GM19035 (cell line): Measurements from ENCODE around the gene ATP11A.

Source experiments
- ATAC-seq: cut with Tn5 transposase; IDR thresholded peaks from one replicate; pipeline ENCODE4 v1.9.1; 2021; ENCODE audit not compliant: unreplicated experiment

ATP11A gene

DNA sequence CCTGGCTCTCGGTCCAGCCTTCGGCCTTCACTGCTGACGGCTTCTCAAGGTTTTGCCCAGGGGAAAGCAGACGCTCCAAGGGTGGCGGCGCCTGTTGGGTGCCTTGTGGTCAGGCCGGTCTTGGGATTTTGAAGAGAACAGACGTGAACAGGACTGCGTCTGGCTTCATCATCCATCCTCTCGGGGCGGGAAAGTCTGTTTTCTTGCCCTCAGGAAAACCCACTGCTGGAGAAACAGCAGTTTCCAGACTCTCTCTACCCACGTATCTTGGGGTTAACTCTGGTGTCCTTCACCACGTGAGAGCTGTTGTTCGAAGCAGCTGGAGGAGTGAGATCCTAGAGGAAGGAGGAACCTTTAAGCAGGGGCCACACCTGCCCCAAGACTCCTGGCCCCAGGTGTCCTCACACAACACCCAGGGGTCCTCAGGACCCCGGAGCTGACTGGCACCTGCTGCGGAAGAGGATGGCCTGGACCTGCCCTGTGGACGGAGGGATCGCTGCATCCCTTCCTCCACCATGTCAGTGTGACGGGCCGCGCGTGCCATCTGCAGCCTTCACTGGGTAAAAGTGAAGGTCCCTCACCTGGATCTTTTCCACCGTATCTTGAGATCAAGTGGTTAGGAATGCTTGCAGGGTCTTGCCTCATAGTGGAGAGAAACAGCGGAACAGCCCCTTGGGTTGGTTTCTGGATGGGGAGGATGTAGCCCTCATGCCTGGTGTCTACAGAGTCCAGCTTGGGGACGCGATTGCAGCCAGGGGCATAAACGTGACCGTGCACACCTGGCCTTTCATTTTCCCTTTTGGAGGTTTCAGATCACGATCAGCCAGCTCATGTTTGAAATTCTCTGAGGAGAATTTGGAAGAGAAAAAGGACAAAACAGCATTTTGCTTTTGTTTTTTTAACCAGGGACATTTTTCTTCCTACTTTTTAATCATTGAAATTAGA is 209.7 kb downstream of the ATP11A start:
- ATAC-seq = no peak

GRCh38 chr13:112900226-112900600 is 210.4 kb downstream of the ATP11A start:
- ATAC-seq = no peak

DNA sequence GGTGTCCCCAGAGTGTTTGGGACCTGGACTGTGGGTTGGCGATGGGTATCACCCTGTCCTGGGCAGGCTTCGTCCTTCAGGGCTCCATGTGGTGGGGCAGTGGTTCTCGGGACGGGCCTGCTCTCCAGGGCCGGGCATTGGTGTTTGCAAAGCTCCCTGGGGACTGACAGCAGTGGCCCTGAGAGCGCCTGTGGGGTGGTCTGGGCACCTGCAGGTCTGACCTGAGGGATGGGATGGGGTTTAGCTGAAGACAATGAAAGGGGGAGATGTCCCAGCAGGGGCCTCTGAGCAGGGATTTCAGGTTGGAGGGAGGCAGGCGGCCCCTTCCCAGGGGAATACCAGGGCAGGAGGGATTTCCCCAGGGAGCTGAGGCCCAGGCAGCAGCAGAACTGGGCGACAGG is 210.9 kb downstream of the ATP11A start:
- ATAC-seq = no peak

GRCh38 chr13:112902101-112902651 is 212.3 kb downstream of the ATP11A start:
- no peak for ATAC-seq

DNA sequence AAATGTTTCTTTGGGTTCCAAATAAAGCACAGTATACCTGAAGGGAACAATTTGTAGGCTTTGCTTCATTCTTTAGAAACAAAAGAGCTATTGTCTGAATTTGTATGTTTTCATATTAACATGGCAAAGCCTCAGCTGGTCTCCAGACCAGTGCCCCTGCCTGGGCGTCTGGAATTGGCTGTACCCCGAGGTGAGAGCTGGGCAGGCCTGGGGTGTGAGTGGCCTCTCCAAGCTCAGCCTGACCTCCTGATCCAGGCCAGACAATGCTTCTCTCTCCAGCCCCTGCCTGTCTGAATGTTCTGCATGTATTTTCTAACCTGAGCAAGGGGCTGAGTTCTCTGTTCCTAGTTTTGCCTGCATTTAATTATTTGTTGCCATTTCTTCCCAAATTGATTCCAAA is 212.8 kb downstream of the ATP11A start:
- ATAC-seq = no peak

DNA sequence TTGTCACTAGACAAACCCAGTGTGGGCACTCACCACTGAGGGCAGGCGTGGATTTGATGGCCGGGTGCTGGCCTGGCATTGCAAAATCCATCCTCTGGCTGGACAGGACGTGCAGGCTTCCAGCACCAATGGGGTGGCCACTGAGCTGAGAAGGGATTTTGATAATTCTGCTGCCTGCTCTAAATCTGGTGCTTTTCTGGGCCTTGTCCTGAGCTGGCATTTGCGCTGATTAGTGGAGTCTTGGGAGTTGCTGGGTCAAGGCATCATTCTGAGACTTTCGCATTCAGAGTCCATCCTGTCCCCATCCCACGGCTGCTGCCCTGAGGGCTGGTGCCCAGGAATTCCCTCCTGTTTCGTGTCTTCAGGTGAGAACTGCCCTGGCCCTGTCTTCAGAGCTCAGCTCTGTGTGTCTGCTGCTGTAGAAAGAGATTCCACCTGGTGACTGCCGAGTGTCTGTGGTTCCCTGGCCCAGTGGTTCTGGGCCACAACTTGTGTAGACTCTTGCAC is 213.3 kb downstream of the ATP11A start:
- ATAC-seq = no peak

DNA sequence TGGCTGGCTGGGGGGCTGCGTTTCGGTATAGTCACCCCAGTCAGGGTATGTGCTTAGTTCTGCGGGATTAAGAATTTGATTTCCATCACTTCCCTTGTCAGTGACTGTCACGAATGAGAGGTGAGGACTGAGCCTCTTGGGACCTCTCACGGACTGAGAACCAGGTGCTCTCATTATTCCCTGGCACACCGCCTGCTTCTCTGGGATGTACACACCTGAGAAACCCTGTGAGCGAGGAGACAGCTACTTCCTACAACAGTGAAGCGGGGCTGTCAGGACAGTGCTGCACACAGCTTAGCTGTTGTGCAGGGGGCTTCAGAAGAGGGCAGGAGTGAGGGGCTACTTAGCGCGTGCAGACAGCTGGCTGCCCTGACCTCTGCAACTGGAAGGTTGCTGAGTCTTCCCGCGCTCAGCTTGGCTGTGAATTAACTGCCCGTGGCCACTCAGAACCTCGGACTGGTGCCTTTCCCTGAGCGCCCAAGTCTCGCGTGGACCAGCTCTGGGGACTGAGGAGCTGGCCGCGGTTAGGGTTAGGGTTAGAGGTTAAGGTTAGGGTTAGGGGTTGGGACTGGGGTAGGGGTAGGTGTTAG is 213.9 kb downstream of the ATP11A start:
- no peak for ATAC-seq

DNA sequence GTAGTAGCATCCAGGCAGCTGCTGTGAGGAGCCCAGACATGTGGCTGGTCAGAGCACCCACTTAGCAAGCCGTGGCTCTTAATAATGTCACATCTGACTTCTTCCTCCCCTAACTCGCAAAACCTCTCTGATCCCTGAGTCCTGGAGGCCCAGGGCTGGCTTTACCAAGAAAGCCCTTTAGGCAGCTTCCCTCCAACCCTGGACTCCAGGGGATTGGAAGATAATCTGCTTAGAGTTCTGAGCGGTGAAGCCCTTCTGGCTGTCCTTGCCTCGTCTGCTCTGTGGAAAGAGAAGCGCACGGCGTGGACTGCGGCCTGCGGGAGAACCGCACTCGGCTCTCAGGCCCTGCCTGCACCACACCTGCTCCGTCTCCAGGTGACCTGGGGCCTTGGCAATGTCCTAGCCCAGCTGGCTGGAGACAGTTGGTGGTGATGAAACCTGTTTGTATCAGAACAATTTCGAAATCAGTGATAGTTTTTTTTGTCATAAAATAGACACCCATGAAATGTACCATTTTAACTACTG is 214.7 kb downstream of the ATP11A start:
- ATAC-seq = no peak

DNA sequence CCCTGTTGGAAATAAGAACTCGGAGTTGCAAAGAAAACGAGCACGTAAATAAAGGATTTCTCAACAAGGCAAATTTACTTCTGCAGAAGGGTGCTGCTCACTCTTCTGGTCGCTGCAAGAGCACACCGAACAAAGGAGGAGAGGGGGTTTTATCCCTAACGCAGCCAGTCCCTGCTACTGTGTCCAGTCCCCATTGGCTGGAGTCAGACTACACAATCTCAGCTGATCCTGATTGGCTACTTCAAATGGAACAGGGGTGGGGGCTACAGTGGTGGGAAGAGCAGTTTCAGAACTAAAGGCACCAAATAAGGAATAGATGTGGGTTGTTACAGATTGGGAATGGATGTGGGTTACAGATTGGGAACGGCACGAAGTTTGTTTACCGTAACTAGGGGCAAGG is 215.2 kb downstream of the ATP11A start:
- ATAC-seq = no peak

- no peak for ATAC-seq
These were observed 215.8 kb downstream of the ATP11A start for GRCh38 chr13:112905619-112905989.

- ATAC-seq = no peak
These were observed 216.3 kb downstream of the ATP11A start for GRCh38 chr13:112905990-112906641.

GRCh38 chr13:112907286-112907685 is 217.4 kb downstream of the ATP11A start:
- no peak for ATAC-seq

GRCh38 chr13:112907871-112908331 is 218.1 kb downstream of the ATP11A start:
- ATAC-seq = no peak

GRCh38 chr13:112908342-112908741 is 218.5 kb downstream of the ATP11A start:
- no peak for ATAC-seq

DNA sequence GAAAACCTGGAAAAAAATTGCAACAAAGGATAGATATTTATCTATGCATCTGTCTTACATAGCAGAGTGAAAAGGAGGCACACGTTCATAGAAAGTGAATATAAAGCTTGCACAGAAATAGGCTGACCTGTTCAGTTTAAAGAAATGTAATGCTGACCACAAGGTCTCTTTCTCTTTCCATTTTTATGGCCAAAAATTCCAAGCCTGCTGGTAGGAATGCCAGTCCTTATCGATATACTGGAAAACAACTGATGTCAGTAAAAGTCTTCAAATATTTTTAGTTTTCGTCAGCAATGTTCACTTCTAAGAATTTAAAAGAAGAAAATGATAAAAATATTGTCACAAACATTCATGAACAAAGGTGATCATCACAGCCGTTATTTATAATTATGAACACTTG is 220.2 kb downstream of the ATP11A start:
- ATAC-seq = no peak

DNA sequence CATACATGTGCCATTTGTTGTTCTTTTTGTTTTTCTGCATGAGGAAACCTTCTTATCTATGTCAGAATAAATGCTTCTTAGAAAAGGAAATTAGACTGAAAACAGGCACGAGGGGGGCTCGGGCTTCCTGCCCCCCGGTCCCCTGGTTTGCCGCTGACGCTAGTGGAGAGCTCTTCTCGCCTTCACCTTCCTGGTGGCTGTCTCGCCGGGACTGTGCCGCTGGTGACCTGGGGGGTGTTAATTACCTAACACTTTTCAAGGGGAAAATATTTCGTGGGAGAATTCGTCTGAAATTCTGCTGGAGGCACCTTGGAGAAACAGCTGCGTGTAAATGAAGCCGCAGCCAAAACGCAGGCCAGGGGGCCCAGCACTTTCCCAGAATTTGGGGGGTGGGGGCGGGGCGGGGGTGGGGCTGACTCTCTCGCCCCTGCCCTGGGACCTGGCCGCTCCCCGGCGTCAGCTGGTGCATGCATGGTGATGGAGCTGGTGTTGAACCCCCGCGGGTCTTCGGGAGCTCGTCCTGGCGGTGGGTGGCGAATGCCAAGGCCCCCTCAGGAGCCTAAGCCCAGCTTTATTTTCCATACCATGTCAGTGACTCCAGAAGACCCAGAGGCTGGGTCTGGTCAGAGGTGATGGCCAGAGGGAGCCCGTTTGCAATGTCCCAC is 220.9 kb downstream of the ATP11A start:
- ATAC-seq = no peak

DNA sequence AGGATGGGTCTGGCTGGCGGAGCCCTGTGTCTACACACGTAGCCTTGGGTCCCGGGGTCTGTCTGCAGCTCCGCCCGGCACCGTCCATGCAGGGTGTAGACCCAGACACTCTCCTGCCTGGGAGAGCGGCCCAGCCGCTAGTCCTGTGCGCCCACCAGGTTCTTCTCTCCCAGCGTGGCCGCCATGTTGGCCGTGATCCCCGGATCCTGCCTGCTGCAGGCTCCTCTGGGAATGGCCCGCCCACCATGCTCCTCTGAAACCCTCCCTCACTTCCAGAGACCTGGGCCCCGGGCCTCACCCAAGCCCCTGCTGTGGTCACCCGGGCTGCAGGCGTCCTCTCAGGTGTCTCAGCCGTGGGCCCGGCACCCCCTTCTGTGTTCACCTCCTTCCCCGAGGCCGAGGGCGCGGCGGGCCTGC is 221.5 kb downstream of the ATP11A start:
- no peak for ATAC-seq

DNA sequence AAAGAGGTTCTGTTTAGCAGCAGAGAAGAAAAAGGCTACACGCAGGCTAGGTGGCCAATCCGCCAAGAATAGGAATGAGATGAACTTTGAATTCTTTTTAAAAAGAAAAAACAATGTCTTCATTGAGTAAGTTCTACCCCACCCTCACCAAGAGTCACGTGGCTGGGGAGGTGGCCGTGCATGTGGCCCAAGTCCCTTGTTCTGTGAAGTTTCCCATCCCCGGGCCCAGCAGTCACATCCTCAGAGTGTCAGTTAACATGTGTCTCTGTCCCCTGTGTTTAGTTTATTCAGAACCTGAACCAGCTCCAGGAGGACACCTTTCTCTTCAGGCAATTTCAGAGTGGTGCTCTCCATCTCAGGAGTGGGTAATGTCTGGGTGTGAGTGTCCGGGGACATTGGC is 222.0 kb downstream of the ATP11A start:
- ATAC-seq = no peak

DNA sequence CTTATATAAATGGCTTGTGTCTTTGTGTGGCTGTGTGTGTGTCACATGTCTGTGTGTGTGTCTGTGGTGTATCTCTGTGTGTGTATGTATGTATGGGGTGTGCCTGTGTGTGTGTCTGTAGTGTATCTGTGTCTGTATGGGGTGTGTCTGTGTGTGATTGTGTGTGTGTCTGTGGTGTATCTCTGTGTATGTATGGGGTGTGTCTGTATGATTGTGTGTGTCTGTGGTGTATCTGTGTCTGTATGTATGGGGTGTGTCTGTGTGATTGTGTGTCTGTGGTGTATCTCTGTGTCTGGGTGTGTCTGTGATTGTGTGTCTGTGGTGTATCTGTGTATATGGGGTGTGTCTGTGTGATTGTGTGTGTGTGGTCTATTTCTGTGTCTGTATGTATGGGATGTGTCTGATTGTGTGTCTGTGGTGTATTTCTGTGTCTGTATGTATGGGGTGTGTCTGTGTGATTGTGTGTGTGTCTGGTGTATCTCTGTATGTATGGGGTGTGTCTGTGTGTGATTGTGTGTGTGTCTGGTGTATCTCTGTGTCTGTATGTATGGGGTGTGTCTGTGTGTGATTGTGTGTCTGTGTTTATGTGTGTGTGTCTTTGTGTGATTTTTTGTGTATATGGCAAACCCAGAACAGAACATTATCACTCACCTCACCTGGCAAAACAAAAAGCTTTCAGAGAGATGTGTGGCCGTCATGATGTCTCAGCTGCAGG is 223.0 kb downstream of the ATP11A start:
- ATAC-seq = no peak

DNA sequence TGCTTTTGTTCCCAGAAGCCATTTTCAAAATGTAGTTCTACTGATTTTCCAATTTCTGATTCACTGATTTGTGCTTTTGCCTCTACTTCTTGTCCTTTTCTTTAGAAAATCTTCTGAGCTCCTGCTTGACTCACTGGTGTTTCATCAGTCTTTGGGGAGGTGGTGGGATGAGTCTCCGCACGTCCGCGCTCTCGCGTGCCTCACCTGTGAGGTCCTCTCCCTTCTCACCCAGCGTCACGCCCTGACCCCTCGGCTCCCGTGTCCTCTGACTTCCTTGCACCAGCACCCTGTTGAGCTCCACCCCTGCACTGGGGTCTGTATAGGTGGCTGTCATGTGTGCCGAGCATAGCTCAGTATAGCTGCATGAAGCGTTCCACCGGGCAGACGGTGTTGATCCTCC is 226.5 kb downstream of the ATP11A start:
- ATAC-seq = no peak
